ENCODE results near the gene HSPA1A.

Gene HSPA1A

DNA sequence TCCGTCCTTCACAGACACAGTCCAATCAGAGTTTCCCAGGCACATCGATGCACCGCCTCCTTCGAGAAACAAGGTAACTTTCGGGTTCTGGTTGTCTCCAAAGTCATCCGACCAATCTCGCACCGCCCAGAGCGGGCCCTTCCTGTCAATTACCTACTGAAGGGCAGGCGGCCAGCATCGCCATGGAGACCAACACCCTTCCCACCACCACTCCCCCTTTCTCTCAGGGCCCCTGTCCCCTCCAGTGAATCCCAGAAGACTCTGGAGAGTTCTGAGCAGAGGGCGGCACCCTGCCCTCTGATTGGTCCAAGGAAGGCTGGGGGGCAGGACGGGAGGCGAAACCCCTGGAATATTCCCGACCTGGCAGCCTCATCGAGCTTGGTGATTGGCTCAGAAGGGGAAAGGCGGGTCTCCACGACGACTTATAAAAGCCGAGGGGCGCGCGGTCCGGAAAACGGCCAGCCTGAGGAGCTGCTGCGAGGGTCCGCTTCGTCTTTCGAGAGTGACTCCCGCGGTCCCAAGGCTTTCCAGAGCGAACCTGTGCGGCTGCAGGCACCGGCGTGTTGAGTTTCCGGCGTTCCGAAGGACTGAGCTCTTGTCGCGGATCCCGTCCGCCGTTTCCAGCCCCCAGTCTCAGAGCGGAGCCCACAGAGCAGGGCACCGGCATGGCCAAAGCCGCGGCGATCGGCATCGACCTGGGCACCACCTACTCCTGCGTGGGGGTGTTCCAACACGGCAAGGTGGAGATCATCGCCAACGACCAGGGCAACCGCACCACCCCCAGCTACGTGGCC, 12.1 kb downstream of the HSPA1A start, which contains the start of gene HSPA1B:
Gene HSPA1B (plus strand): TSS at position 453 of the 794 bp plus-strand sequence. CDS start 213 bp downstream, at position 666.
- Histone ChIP-seq H3K4me3 (ENCODE audit: control insufficient read depth in 1 of 7, extremely low read depth in 1 of 7, insufficient read depth in 4 of 7, low read depth in 2 of 7, low read length in 6 of 7) (peak within 1 kb of the TSS; percentile 72 to 94 (median 83)), H3K36me3 (ENCODE audit: control insufficient read depth in 4 of 4, insufficient read depth in 4 of 4, low read length in 3 of 4) (no peaks in the 10 kb centered on the region), H3K4me1 (ENCODE audit: control extremely low read depth in 1 of 4, control insufficient read depth in 4 of 4, insufficient read depth in 4 of 4, low read length in 3 of 4) (peaks cover 19 to 58% (median 42%) of the 10 kb centered on the region in 4 experiments), H3K27me3 (replicated peaks in 2 of 5; ENCODE audit: control insufficient read depth in 4 of 5, insufficient read depth in 5 of 5, low read length in 4 of 5) (no peaks in the 10 kb centered on the region), H3K9me3 (ENCODE audit: control extremely low read depth in 1 of 5, control insufficient read depth in 4 of 5, insufficient read depth in 2 of 5, low read depth in 1 of 5, low read length in 4 of 5) (no peaks in the 10 kb centered on the region), H3K27ac (ENCODE audit: insufficient read depth in 1 of 2, low read depth in 1 of 2, low read length in 2 of 2, poor library complexity in 1 of 2, severe bottlenecking in 2 of 2) (peak within 1 kb of the TSS; percentile 88 to 96)
- 0% methylated on average over 38 of the region's 56 CpGs for WGBS (ENCODE audit: insufficient coverage)
- CTCF ChIA-PET, result interaction anchor here (0.7 to 2.2 kb wide), 8 partner anchors 13 to 276 kb away, joined by 3 to 10 read pairs (median 5); partner anchors contain the start of genes CLIC1, DDAH2 and LSM2
- peak; percentile 100 for DNase-seq
- POLR2A ChIA-PET, result interaction anchor here (0.6 to 1.6 kb wide), 17 partner anchors 10 to 281 kb away, joined by 3 to 9 read pairs (median 5); partner anchors contain the start of genes ATP6V1G2, DDAH2, GPANK1 and HSPA1A

DNA sequence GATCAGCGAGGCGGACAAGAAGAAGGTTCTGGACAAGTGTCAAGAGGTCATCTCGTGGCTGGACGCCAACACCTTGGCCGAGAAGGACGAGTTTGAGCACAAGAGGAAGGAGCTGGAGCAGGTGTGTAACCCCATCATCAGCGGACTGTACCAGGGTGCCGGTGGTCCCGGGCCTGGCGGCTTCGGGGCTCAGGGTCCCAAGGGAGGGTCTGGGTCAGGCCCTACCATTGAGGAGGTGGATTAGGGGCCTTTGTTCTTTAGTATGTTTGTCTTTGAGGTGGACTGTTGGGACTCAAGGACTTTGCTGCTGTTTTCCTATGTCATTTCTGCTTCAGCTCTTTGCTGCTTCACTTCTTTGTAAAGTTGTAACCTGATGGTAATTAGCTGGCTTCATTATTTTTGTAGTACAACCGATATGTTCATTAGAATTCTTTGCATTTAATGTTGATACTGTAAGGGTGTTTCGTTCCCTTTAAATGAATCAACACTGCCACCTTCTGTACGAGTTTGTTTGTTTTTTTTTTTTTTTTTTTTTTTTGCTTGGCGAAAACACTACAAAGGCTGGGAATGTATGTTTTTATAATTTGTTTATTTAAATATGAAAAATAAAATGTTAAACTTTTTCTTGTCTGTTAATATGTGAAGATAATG, 14.4 kb downstream of the HSPA1A start:
- H3K9me3 ChIP-seq (ENCODE audit: control extremely low read depth in 1 of 5, control insufficient read depth in 4 of 5, insufficient read depth in 2 of 5, low read depth in 1 of 5, low read length in 4 of 5), result no peaks in the 10 kb centered on the region
- 4% methylated on average over 5 of the region's 15 CpGs for WGBS (ENCODE audit: insufficient coverage)
- peak overlapping the region; percentile 74 to 89 for H3K27ac ChIP-seq (ENCODE audit: insufficient read depth in 1 of 2, low read depth in 1 of 2, low read length in 2 of 2, poor library complexity in 1 of 2, severe bottlenecking in 2 of 2)
- ChIA-PET POLR2A (interaction anchor here (1.0 to 3.3 kb wide), 5 partner anchors 92 to 127 kb away, joined by 3 to 12 read pairs (median 4); partner anchors contain the start of genes ABHD16A and DDAH2), CTCF (interaction anchor here (1.0 to 2.1 kb wide), 17 partner anchors 11 to 281 kb away, joined by 3 to 11 read pairs (median 4); partner anchors contain the start of genes LSM2 and VARS1)
- no peaks in the 10 kb centered on the region for H3K36me3 ChIP-seq (ENCODE audit: control insufficient read depth in 4 of 4, insufficient read depth in 4 of 4, low read length in 3 of 4)
- H3K4me1 ChIP-seq (ENCODE audit: control extremely low read depth in 1 of 4, control insufficient read depth in 4 of 4, insufficient read depth in 4 of 4, low read length in 3 of 4), result peaks cover 28 to 57% (median 40%) of the 10 kb centered on the region in 4 experiments
- peak overlapping the region; percentile 26 to 86 (median 77) for H3K4me3 ChIP-seq (ENCODE audit: control insufficient read depth in 1 of 7, extremely low read depth in 1 of 7, insufficient read depth in 4 of 7, low read depth in 2 of 7, low read length in 6 of 7)
- H3K27me3 ChIP-seq (replicated peaks in 2 of 5; ENCODE audit: control insufficient read depth in 4 of 5, insufficient read depth in 5 of 5, low read length in 4 of 5), result no peaks in the 10 kb centered on the region
- peak; percentile 61 to 80 (median 78) for DNase-seq

DNA sequence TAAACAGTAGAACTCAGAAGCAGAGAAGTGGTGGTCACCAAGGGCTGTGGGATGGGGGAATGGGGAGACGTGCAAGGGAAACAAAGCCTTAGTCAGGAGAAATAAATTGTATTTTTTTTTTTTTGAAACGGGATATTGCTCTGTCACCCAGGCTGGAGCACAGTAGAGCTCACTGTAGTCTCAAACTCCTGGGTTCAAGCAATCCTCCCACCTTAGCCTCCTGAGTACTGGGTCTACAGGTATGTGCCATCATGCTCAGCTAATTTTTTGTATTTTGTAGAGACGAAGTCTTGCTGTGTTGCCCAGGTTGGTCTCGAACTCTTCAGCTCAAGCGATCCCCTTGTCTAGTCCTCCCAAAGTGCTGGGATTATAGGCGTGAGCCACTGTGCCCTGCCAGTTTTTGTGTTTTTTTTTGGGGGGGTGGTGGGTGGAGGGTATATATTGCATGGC, 15.6 kb downstream of the HSPA1A start:
- no CpG with 5 or more reads among the region's 6 CpGs for WGBS (ENCODE audit: insufficient coverage)
- ChIA-PET CTCF (interaction anchor here (0.6 to 2.9 kb wide), 27 partner anchors 12 to 282 kb away, joined by 3 to 13 read pairs (median 4); partner anchors contain the start of genes ABHD16A, CLIC1, DDAH2 and VARS1), POLR2A (interaction anchor here (0.6 to 3.3 kb wide), 6 partner anchors 40 to 362 kb away, joined by 4 to 12 read pairs (median 6); partner anchors contain the start of genes DDAH2 and MPIG6B)
- Histone ChIP-seq H3K36me3 (ENCODE audit: control insufficient read depth in 4 of 4, insufficient read depth in 4 of 4, low read length in 3 of 4) (peaks cover 0 to 1% (median 0%) of the 10 kb centered on the region in 4 experiments), H3K27ac (ENCODE audit: insufficient read depth in 1 of 2, low read depth in 1 of 2, low read length in 2 of 2, poor library complexity in 1 of 2, severe bottlenecking in 2 of 2) (peak overlapping the region; percentile 6 to 89), H3K4me3 (ENCODE audit: control insufficient read depth in 1 of 7, extremely low read depth in 1 of 7, insufficient read depth in 4 of 7, low read depth in 2 of 7, low read length in 6 of 7) (peak overlapping the region in 6 of 7 experiments; percentile 68 to 86 (median 80)), H3K4me1 (ENCODE audit: control extremely low read depth in 1 of 4, control insufficient read depth in 4 of 4, insufficient read depth in 4 of 4, low read length in 3 of 4) (peaks cover 28 to 50% (median 41%) of the 10 kb centered on the region in 4 experiments), H3K27me3 (replicated peaks in 2 of 5; ENCODE audit: control insufficient read depth in 4 of 5, insufficient read depth in 5 of 5, low read length in 4 of 5) (no peaks in the 10 kb centered on the region), H3K9me3 (ENCODE audit: control extremely low read depth in 1 of 5, control insufficient read depth in 4 of 5, insufficient read depth in 2 of 5, low read depth in 1 of 5, low read length in 4 of 5) (no peaks in the 10 kb centered on the region)
- DNase-seq, result no peak

GRCh38 chr6:31831350-31832215, 16.2 kb downstream of the HSPA1A start:
- POLR2A ChIA-PET, result interaction anchor here (0.6 to 3.3 kb wide), 4 partner anchors 41 to 363 kb away, joined by 4 to 12 read pairs (median 6); partner anchors contain the start of genes DDAH2 and MPIG6B
- Histone ChIP-seq H3K4me1 (ENCODE audit: control extremely low read depth in 1 of 4, control insufficient read depth in 4 of 4, insufficient read depth in 4 of 4, low read length in 3 of 4) (peaks cover 27 to 51% (median 41%) of the 10 kb centered on the region in 4 experiments), H3K36me3 (ENCODE audit: control insufficient read depth in 4 of 4, insufficient read depth in 4 of 4, low read length in 3 of 4) (peaks cover 0 to 7% (median 0%) of the 10 kb centered on the region in 4 experiments), H3K4me3 (ENCODE audit: control insufficient read depth in 1 of 7, extremely low read depth in 1 of 7, insufficient read depth in 4 of 7, low read depth in 2 of 7, low read length in 6 of 7) (peak overlapping the region in 5 of 7 experiments; percentile 68 to 85 (median 77)), H3K9me3 (ENCODE audit: control extremely low read depth in 1 of 5, control insufficient read depth in 4 of 5, insufficient read depth in 2 of 5, low read depth in 1 of 5, low read length in 4 of 5) (no peaks in the 10 kb centered on the region), H3K27ac (ENCODE audit: insufficient read depth in 1 of 2, low read depth in 1 of 2, low read length in 2 of 2, poor library complexity in 1 of 2, severe bottlenecking in 2 of 2) (peak overlapping the region in 1 of 2 experiments; percentile 89), H3K27me3 (replicated peaks in 2 of 5; ENCODE audit: control insufficient read depth in 4 of 5, insufficient read depth in 5 of 5, low read length in 4 of 5) (no peaks in the 10 kb centered on the region)
- DNase-seq, result peak in 1 of 3 donors; percentile 36
- 89% methylated on average over 9 of the region's 15 CpGs for WGBS (ENCODE audit: insufficient coverage)
- CTCF ChIA-PET, result interaction anchor here (0.7 to 2.9 kb wide), 23 partner anchors 12 to 283 kb away, joined by 3 to 13 read pairs (median 4); partner anchors contain the start of genes ABHD16A, CLIC1, DDAH2 and VARS1

GRCh38 chr6:31834367-31835250, 19.3 kb downstream of the HSPA1A start:
- H3K4me1 ChIP-seq (ENCODE audit: control extremely low read depth in 1 of 4, control insufficient read depth in 4 of 4, insufficient read depth in 4 of 4, low read length in 3 of 4), result peaks cover 36 to 70% (median 61%) of the 10 kb centered on the region in 4 experiments
- H3K27me3 ChIP-seq (replicated peaks in 2 of 5; ENCODE audit: control insufficient read depth in 4 of 5, insufficient read depth in 5 of 5, low read length in 4 of 5), result no peaks in the 10 kb centered on the region
- H3K27ac ChIP-seq (ENCODE audit: insufficient read depth in 1 of 2, low read depth in 1 of 2, low read length in 2 of 2, poor library complexity in 1 of 2, severe bottlenecking in 2 of 2), result peak overlapping the region; percentile 98 to 99
- H3K9me3 ChIP-seq (ENCODE audit: control extremely low read depth in 1 of 5, control insufficient read depth in 4 of 5, insufficient read depth in 2 of 5, low read depth in 1 of 5, low read length in 4 of 5), result no peaks in the 10 kb centered on the region
- ChIA-PET POLR2A (interaction anchor here (0.6 to 3.5 kb wide), 4 partner anchors 22 to 48 kb away, joined by 5 to 18 read pairs (median 6); partner anchors contain the start of gene NEU1), CTCF (interaction anchor here (0.5 to 2.4 kb wide), 5 partner anchors 13 to 123 kb away, joined by 3 to 10 read pairs (median 4); no protein-coding TSS in a partner anchor)
- H3K4me3 ChIP-seq (ENCODE audit: control insufficient read depth in 1 of 7, extremely low read depth in 1 of 7, insufficient read depth in 4 of 7, low read depth in 2 of 7, low read length in 6 of 7), result peak overlapping the region; percentile 72 to 99 (median 92)
- DNase-seq, result peak; percentile 80 to 86 (median 82)
- H3K36me3 ChIP-seq (ENCODE audit: control insufficient read depth in 4 of 4, insufficient read depth in 4 of 4, low read length in 3 of 4), result peaks cover 8 to 38% (median 20%) of the 10 kb centered on the region in 4 experiments
- WGBS (ENCODE audit: insufficient coverage), result 0% methylated on average over 49 of the region's 59 CpGs
